ENCODE results near the gene RPTOR. TPM values are rescaled to one million over a fixed set of nuclear protein-coding genes. Genes with fewer than 3 reads are reported as not detected.

RPTOR gene
- total RNA-seq, 1 donor from 2014 or later, result 21.8 TPM

DNA sequence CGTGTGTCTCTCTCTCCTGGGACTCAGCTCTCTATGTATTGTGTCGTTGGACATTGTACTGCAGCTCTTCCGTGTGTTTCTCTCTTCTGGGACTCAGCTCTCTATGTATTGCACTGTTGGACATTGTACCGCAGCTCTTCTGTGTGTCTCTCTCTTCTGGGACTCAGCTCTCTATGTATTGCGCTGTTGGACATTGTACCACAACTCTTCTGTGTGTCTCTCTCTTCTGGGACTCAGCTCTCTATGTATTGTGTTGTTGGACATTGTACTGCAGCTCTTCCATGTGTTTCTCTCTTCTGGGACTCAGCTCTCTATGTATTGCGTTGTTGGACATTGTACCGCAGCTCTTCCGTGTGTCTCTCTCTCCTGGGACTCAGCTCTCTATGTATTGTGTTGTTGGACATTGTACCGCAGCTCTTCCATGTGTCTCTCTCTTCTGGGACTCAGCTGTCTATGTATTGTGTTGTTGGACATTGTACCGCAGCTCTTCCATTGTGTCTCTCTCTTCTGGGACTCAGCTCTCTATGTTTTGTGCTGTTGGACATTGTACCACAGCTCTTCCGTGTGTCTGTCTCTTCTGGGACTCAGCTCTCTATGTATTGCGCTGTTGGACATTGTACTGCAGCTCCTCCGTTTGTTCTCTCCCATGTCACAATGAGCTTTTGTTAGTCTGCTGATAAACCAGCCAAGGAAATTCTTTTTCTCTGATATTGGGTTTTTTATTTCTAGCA, 84.8 kb downstream of the RPTOR start:
- H3K27ac ChIP-seq (replicated peaks), result no peak overlapping the region
- no peak for TF ChIP-seq CTCF (IDR thresholded peaks at IDR 0.05; ENCODE audit: borderline replicate concordance)
- no peaks in the 10 kb centered on the region for H3K4me1 ChIP-seq
- DNase-seq, result no peak
- no peaks in the 10 kb centered on the region for H3K9me3 ChIP-seq (replicated peaks)
- peaks cover 9% of the 10 kb centered on the region for H3K36me3 ChIP-seq
- no peak overlapping the region for H3K4me3 ChIP-seq
- H3K27me3 ChIP-seq (ENCODE audit: low read depth), result no peaks in the 10 kb centered on the region
- intact Hi-C loops (cut with micrococcal nuclease), result no loop called here

DNA sequence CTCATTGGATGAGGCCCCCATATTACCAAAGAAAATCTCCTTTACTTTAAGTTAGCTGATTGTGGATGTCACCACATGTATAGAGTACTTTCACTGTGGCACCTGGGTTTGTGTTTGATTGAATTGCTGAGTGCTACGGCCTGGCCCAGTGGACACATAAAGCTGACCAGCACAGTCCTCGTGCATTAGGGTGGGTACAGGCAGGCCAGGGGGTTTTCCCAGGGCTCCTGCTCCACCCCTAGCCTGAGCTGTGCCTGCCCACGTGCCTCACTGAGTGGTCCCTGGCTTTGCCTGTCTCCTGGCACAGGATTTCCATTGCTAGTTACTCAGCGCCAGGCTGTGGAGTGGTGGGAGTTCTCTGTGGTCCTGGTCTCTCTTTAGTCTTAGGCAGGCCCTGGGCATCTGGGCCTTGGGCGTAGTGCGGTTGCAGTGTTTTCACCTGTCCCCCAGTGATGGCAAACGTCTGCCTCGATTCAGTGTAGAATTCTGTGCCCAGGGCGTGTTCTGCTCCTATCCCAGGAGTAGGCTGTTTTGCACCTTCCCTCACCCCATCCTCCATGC, 86.0 kb downstream of the RPTOR start:
- H3K27me3 ChIP-seq (ENCODE audit: low read depth), result no peaks in the 10 kb centered on the region
- H3K9me3 ChIP-seq (replicated peaks), result no peaks in the 10 kb centered on the region
- TF ChIP-seq CTCF (IDR thresholded peaks at IDR 0.05; ENCODE audit: borderline replicate concordance), result no peak
- H3K36me3 ChIP-seq, result peaks cover 7% of the 10 kb centered on the region
- intact Hi-C loops (cut with micrococcal nuclease), result no loop called here
- DNase-seq, result no peak
- no peak overlapping the region for H3K27ac ChIP-seq (replicated peaks)
- H3K4me3 ChIP-seq, result no peak overlapping the region
- H3K4me1 ChIP-seq, result no peaks in the 10 kb centered on the region

- no peak for TF ChIP-seq CTCF (IDR thresholded peaks at IDR 0.05; ENCODE audit: borderline replicate concordance)
- Histone ChIP-seq H3K36me3 (peaks cover 1% of the 10 kb centered on the region), H3K27ac (replicated peaks) (no peak overlapping the region), H3K4me3 (no peak overlapping the region), H3K4me1 (no peaks in the 10 kb centered on the region), H3K9me3 (replicated peaks) (no peaks in the 10 kb centered on the region), H3K27me3 (ENCODE audit: low read depth) (no peaks in the 10 kb centered on the region)
- intact Hi-C loops (cut with micrococcal nuclease), result no loop called here
- no peak for DNase-seq
Measured at GRCh38 chr17:80631142-80632045, 86.8 kb downstream of the RPTOR start.

DNA sequence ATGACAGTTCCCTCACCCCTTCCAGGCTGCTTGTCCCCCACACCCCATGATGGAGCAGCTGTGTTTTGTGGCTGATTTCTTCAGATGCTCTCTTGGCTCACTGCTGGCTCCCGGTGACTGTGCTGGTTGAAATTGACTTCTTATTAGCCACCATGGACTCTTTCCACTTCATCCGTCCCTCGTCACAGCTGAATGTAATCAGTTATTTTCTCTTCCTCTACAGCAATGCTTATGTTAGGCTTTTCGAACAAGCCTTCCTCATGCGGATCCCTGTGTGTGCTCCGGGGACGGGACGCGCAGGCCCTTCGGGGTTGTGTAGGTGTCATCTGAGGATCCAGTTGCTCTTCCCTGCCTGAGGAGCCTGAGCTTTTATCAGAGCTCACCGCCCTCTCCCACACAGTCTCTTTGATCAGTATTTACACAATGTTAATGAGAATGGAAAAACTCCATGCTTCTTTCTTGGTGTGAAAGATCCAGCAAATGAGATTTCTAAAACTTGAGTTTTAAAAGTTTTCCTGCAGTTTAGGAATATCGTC, 87.5 kb downstream of the RPTOR start:
- no peaks in the 10 kb centered on the region for H3K27me3 ChIP-seq (ENCODE audit: low read depth)
- H3K4me3 ChIP-seq, result no peak overlapping the region
- H3K27ac ChIP-seq (replicated peaks), result no peak overlapping the region
- H3K4me1 ChIP-seq, result no peaks in the 10 kb centered on the region
- intact Hi-C loops (cut with micrococcal nuclease), result no loop called here
- no peak for DNase-seq
- no peaks in the 10 kb centered on the region for H3K9me3 ChIP-seq (replicated peaks)
- TF ChIP-seq CTCF (IDR thresholded peaks at IDR 0.05; ENCODE audit: borderline replicate concordance), result no peak
- H3K36me3 ChIP-seq, result no peaks in the 10 kb centered on the region

- Histone ChIP-seq H3K27me3 (ENCODE audit: low read depth) (no peaks in the 10 kb centered on the region), H3K27ac (replicated peaks) (no peak overlapping the region), H3K9me3 (replicated peaks) (no peaks in the 10 kb centered on the region), H3K4me3 (no peak overlapping the region), H3K36me3 (no peaks in the 10 kb centered on the region), H3K4me1 (no peaks in the 10 kb centered on the region)
- no peak for TF ChIP-seq CTCF (IDR thresholded peaks at IDR 0.05; ENCODE audit: borderline replicate concordance)
- intact Hi-C loops (cut with micrococcal nuclease), result no loop called here
- no peak for DNase-seq
Measured at GRCh38 chr17:80633207-80633606, 88.6 kb downstream of the RPTOR start.
